GM23338 (cell line): Measurements from ENCODE around the gene UGGT2. TPM values are rescaled to one million over a fixed set of nuclear protein-coding genes. Genes with fewer than 3 reads are reported as not detected.

ENCODE experiments used
- ATAC-seq: fragments of 200-7000 bp; cut with Tn5 transposase; 3 replicates; pipeline ENCODE4 v1.9.1; 2020
- DNase-seq: peaks from one replicate; pipeline ENCODE4 v3.0.0-alpha.2; 2015; ENCODE audit warnings: low spot score
- H2AFZ ChIP-seq: fragments of 200-600 bp; sonication (generic); 2 replicates; pipeline ENCODE4 v1.8.0; 2016; ENCODE audit warnings: antibody characterized with exemption, mild to moderate bottlenecking, moderate library complexity
- H3F3A ChIP-seq: fragments of 200-600 bp; sonication (generic); replicated peaks from 2 replicates; pipeline ENCODE4 v1.8.0; 2017; ENCODE audit warnings: antibody characterized with exemption, mixed run types, low read depth
- H3K27ac ChIP-seq: fragments of 200-600 bp; sonication (generic); 2 replicates; pipeline ENCODE4 v1.6.1; 2016; ENCODE audit warnings: low read depth
- H3K27me3 ChIP-seq: fragments of 200-600 bp; sonication (generic); 2 replicates; pipeline ENCODE4 v1.8.0; 2016; ENCODE audit warnings: mild to moderate bottlenecking, mixed run types, moderate library complexity; ENCODE audit not compliant: insufficient read depth
- H3K36me3 ChIP-seq: fragments of 200-600 bp; sonication (generic); 2 replicates; pipeline ENCODE4 v1.8.0; 2016; ENCODE audit warnings: mild to moderate bottlenecking; ENCODE audit not compliant: insufficient read depth
- H3K4me1 ChIP-seq: fragments of 200-600 bp; sonication (generic); 2 replicates; pipeline ENCODE4 v1.8.0; 2016; ENCODE audit warnings: mild to moderate bottlenecking, moderate library complexity; ENCODE audit not compliant: insufficient read depth
- H3K4me2 ChIP-seq: fragments of 200-600 bp; sonication (generic); 2 replicates; pipeline ENCODE4 v1.7.1; 2017; ENCODE audit warnings: mixed run types
- H3K4me3 ChIP-seq: fragments of 200-600 bp; sonication (generic); 2 replicates; pipeline ENCODE4 v1.6.1; 2016; ENCODE audit warnings: mixed run types
- H3K79me2 ChIP-seq: fragments of 200-600 bp; sonication (generic); replicated peaks from 2 replicates; pipeline ENCODE4 v1.8.0; 2017; ENCODE audit warnings: mild to moderate bottlenecking; ENCODE audit not compliant: insufficient read depth
- H3K9me2 ChIP-seq: fragments of 200-600 bp; sonication (generic); 2 replicates; pipeline ENCODE4 v1.8.0; 2017; ENCODE audit not compliant: insufficient read depth
- H4K20me1 ChIP-seq: fragments of 200-600 bp; sonication (generic); replicated peaks from 2 replicates; pipeline ENCODE4 v1.8.0; 2017; ENCODE audit warnings: mild to moderate bottlenecking; ENCODE audit not compliant: insufficient read depth
- H3K27ac Mint-ChIP-seq: 2 replicates; pipeline ENCODE4 v1.8.0; 2020; ENCODE audit warnings: inconsistent platforms, mild to moderate bottlenecking, moderate library complexity, mixed read lengths
- H3K27me3 Mint-ChIP-seq: 3 replicates; pipeline ENCODE4 v1.8.0; 2022; ENCODE audit warnings: low read depth, mild to moderate bottlenecking, moderate library complexity, mixed read lengths, inconsistent platforms; ENCODE audit not compliant: insufficient read depth, poor library complexity
- H3K36me3 Mint-ChIP-seq: 3 replicates; pipeline ENCODE4 v1.8.0; 2021; ENCODE audit warnings: low read depth, mild to moderate bottlenecking, inconsistent platforms, moderate library complexity, mixed read lengths
- H3K4me1 Mint-ChIP-seq: 3 replicates; pipeline ENCODE4 v1.8.0; 2020; ENCODE audit warnings: mild to moderate bottlenecking, inconsistent platforms, mixed read lengths
- H3K4me3 Mint-ChIP-seq: 3 replicates; pipeline ENCODE4 v1.8.0; 2021; ENCODE audit warnings: moderate library complexity, mild to moderate bottlenecking, inconsistent platforms, mixed read lengths
- H3K9me3 Mint-ChIP-seq: 3 replicates; pipeline ENCODE4 v1.8.0; 2020; ENCODE audit warnings: moderate library complexity, mild to moderate bottlenecking, inconsistent platforms, mixed read lengths
- EZH2phosphoT487 ChIP-seq: fragments of 200-600 bp; sonication (generic); IDR thresholded peaks from one replicate; pipeline ENCODE4 v1.8.1; 2018; ENCODE audit warnings: antibody characterized with exemption; ENCODE audit not compliant: unreplicated experiment
- JUNB ChIP-seq: IDR thresholded peaks from one replicate; pipeline ENCODE4 v1.6.1; 2016; ENCODE audit warnings: antibody characterized with exemption; ENCODE audit not compliant: unreplicated experiment
- NANOG ChIP-seq: IDR thresholded peaks from 2 replicates; pipeline ENCODE4 v1.6.1; 2016; ENCODE audit warnings: antibody characterized with exemption, borderline replicate concordance
- ZNF114 ChIP-seq: fragments of 250-450 bp; sonication (Bioruptor Pico); IDR thresholded peaks from 2 replicates; pipeline ENCODE4 v1.5.0; 2020; ENCODE audit warnings: mild to moderate bottlenecking, moderate library complexity
- polyA plus RNA-seq: library from polyadenylated mRNA; unstranded; fragments of >200 nt; fragmentation: Nextera tagmentation; extraction: Ambion mirVana; gene quantifications from 2 replicates; pipeline ENCODE4 v1.2.1, GENCODE V29; 2016
- total RNA-seq: library from RNA; depleted of rRNA; stranded (reverse); fragments of >200 nt; shearing (Covaris generic); gene quantifications from 2 replicates; pipeline ENCODE4 v1.2.3, GENCODE V29; 2014
- TF ChIP-seq, protein P1 (sequence below), 2 experiments: fragments of 200-600 bp in 1 of 2; sonication (generic) in 1 of 2; conservative IDR thresholded peaks; 2 replicates each; pipeline versions ENCODE4 v1.5.1 to v1.6.1; 2016 to 2017; ENCODE audit warnings: antibody characterized with exemption in 2 of 2, low read depth in 2 of 2, mild to moderate bottlenecking in 2 of 2, moderate library complexity in 1 of 2
- TF ChIP-seq, protein P2 (sequence below): IDR thresholded peaks from one replicate; pipeline ENCODE4 v1.6.1; 2018; ENCODE audit warnings: antibody characterized with exemption; ENCODE audit not compliant: unreplicated experiment
- TF ChIP-seq, protein P3 (sequence below): IDR thresholded peaks from 2 replicates; pipeline ENCODE4 v1.6.1; 2016; ENCODE audit warnings: antibody characterized with exemption

UGGT2 gene
- total and polyA plus RNA-seq, 2 experiments from 2014 or later = 44.0 to 60.5 TPM

DNA sequence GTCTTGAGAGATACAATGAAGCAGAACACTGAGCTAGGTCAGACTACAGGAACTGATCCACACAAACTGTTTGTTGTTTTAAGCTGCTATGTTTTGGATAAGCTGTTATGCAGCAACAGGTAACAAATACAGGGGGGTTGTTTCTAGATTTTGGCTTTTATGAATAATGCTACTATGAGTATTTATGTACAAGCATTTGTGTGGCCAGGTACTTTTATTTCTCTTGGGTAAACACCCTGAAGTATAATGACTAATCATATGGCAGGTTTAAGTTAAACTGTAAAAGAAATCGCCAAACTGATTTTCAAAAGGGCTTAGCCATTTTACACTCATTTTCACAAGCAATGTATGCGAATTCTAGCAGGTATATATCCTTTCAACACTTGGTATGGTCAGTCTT lies 210.3 kb downstream of the UGGT2 start:
- H3K79me2 ChIP-seq = no peaks in the 10 kb centered on the region
- no peak for ATAC-seq
- H3K9me3 Mint-ChIP-seq = peaks cover 48% of the 10 kb centered on the region

More for the DNA sequence above, 210.3 kb downstream of the UGGT2 start:
- H3K4me1 ChIP-seq = no peaks in the 10 kb centered on the region
- H3K4me3 Mint-ChIP-seq = no peak overlapping the region
- no peak overlapping the region for H3K4me2 ChIP-seq
- TF ChIP-seq EZH2phosphoT487 = no peak
- TF ChIP-seq, protein P1, sequence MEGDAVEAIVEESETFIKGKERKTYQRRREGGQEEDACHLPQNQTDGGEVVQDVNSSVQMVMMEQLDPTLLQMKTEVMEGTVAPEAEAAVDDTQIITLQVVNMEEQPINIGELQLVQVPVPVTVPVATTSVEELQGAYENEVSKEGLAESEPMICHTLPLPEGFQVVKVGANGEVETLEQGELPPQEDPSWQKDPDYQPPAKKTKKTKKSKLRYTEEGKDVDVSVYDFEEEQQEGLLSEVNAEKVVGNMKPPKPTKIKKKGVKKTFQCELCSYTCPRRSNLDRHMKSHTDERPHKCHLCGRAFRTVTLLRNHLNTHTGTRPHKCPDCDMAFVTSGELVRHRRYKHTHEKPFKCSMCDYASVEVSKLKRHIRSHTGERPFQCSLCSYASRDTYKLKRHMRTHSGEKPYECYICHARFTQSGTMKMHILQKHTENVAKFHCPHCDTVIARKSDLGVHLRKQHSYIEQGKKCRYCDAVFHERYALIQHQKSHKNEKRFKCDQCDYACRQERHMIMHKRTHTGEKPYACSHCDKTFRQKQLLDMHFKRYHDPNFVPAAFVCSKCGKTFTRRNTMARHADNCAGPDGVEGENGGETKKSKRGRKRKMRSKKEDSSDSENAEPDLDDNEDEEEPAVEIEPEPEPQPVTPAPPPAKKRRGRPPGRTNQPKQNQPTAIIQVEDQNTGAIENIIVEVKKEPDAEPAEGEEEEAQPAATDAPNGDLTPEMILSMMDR (conservative IDR thresholded peaks at IDR 0.05; ENCODE audit: low read depth in 2 of 2) = no peak
- TF ChIP-seq, protein P2, sequence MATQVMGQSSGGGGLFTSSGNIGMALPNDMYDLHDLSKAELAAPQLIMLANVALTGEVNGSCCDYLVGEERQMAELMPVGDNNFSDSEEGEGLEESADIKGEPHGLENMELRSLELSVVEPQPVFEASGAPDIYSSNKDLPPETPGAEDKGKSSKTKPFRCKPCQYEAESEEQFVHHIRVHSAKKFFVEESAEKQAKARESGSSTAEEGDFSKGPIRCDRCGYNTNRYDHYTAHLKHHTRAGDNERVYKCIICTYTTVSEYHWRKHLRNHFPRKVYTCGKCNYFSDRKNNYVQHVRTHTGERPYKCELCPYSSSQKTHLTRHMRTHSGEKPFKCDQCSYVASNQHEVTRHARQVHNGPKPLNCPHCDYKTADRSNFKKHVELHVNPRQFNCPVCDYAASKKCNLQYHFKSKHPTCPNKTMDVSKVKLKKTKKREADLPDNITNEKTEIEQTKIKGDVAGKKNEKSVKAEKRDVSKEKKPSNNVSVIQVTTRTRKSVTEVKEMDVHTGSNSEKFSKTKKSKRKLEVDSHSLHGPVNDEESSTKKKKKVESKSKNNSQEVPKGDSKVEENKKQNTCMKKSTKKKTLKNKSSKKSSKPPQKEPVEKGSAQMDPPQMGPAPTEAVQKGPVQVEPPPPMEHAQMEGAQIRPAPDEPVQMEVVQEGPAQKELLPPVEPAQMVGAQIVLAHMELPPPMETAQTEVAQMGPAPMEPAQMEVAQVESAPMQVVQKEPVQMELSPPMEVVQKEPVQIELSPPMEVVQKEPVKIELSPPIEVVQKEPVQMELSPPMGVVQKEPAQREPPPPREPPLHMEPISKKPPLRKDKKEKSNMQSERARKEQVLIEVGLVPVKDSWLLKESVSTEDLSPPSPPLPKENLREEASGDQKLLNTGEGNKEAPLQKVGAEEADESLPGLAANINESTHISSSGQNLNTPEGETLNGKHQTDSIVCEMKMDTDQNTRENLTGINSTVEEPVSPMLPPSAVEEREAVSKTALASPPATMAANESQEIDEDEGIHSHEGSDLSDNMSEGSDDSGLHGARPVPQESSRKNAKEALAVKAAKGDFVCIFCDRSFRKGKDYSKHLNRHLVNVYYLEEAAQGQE = no peak
- TF ChIP-seq, protein P3, sequence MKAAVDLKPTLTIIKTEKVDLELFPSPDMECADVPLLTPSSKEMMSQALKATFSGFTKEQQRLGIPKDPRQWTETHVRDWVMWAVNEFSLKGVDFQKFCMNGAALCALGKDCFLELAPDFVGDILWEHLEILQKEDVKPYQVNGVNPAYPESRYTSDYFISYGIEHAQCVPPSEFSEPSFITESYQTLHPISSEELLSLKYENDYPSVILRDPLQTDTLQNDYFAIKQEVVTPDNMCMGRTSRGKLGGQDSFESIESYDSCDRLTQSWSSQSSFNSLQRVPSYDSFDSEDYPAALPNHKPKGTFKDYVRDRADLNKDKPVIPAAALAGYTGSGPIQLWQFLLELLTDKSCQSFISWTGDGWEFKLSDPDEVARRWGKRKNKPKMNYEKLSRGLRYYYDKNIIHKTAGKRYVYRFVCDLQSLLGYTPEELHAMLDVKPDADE = no peak
- TF ChIP-seq ZNF114 (CRISPR knock-in tag) = no peak
- TF ChIP-seq JUNB = no peak
- TF ChIP-seq NANOG = no peak
- no peaks in the 10 kb centered on the region for H3K27me3 ChIP-seq
- H3K4me3 ChIP-seq = no peak overlapping the region
- H3K27ac ChIP-seq = no peak overlapping the region
- H3K9me2 ChIP-seq = no peaks in the 10 kb centered on the region; the same call in 1 of the 2 replicates
- peaks cover 2% of the 10 kb centered on the region for H3K27me3 Mint-ChIP-seq
- H3F3A ChIP-seq = no peaks in the 10 kb centered on the region
- H3K36me3 Mint-ChIP-seq = peaks cover 62% of the 10 kb centered on the region
- no peak overlapping the region for H3K27ac Mint-ChIP-seq
- DNase-seq = no peak
- H3K4me1 Mint-ChIP-seq = no peaks in the 10 kb centered on the region
- peaks cover 4% of the 10 kb centered on the region; the same call in 1 of the 2 replicates for H3K36me3 ChIP-seq
- H4K20me1 ChIP-seq = no peaks in the 10 kb centered on the region
- H2AFZ ChIP-seq = no peak overlapping the region
